Measurements from ENCODE around the gene MRTFB. TPM values are rescaled to one million over a fixed set of nuclear protein-coding genes. Genes with fewer than 3 reads are reported as not detected.

Gene MRTFB
- total and polyA plus RNA-seq, 2 of the 13 experiments (the other 11 are each of a cell fraction or from before 2014, with no cell fraction given) = 11.4 to 14.0 TPM

- peak; percentile 45; the same call in 1 of the 2 replicates for TF ChIP-seq ZNF362 (CRISPR knock-in tag; IDR thresholded peaks at IDR 0.05; ENCODE audit: borderline replicate concordance)
- 0 out of 2 replicates have a peak, but pooled peaks have one; percentile 42 for TF ChIP-seq HNF1B (CRISPR knock-in tag; IDR thresholded peaks at IDR 0.05)
- TF ChIP-seq ZMYM3 (CRISPR knock-in tag; IDR thresholded peaks at IDR 0.05) = peak; percentile 93
- peak; percentile 80 for TF ChIP-seq ERF (CRISPR knock-in tag; IDR thresholded peaks at IDR 0.05)
- TF ChIP-seq CREB1 (IDR thresholded peaks at IDR 0.05) = no peak
- peak; percentile 78 for TF ChIP-seq CREB1 (CRISPR knock-in tag; IDR thresholded peaks at IDR 0.05)
- peak; percentile 84 for TF ChIP-seq NCOA2 (CRISPR knock-in tag; IDR thresholded peaks at IDR 0.05)
- peak; percentile 82 for TF ChIP-seq IRF2 (CRISPR knock-in tag; IDR thresholded peaks at IDR 0.05)
- TF ChIP-seq ZKSCAN8 (CRISPR knock-in tag; IDR thresholded peaks at IDR 0.05; ENCODE audit: borderline replicate concordance) = peak; percentile 89; the same call in 1 of the 2 replicates
- TF ChIP-seq ZNF691 (CRISPR knock-in tag; IDR thresholded peaks at IDR 0.05; ENCODE audit: borderline replicate concordance, low read depth) = no peak
- TF ChIP-seq EHMT2 (IDR thresholded peaks at IDR 0.05; ENCODE audit: borderline replicate concordance, low read depth, low read length) = peak; percentile 88; the same call in 1 of the 2 replicates
- TF ChIP-seq KMT2A (CRISPR knock-in tag; IDR thresholded peaks at IDR 0.05) = peak; percentile 76; the same call in 1 of the 2 replicates
- TF ChIP-seq ELF1 (CRISPR knock-in tag; IDR thresholded peaks at IDR 0.05) = peak; percentile 35; the same call in 1 of the 2 replicates
- 0 out of 2 replicates have a peak, but pooled peaks have one; percentile 13 for TF ChIP-seq BRF2 (CRISPR knock-in tag; IDR thresholded peaks at IDR 0.05)
- no peak for TF ChIP-seq KLF15 (CRISPR knock-in tag; IDR thresholded peaks at IDR 0.05; ENCODE audit: borderline replicate concordance)
- no peak for TF ChIP-seq SAFB2 (CRISPR knock-in tag; IDR thresholded peaks at IDR 0.05; ENCODE audit: borderline replicate concordance, low read depth)
- TF ChIP-seq ZNF766 (CRISPR knock-in tag; IDR thresholded peaks at IDR 0.05; ENCODE audit: borderline replicate concordance) = 0 out of 2 replicates have a peak, but pooled peaks have one; percentile 26
- TF ChIP-seq ZNF792 (CRISPR knock-in tag; IDR thresholded peaks at IDR 0.05) = no peak
- TF ChIP-seq TARDBP (CRISPR knock-in tag; IDR thresholded peaks at IDR 0.05) = peak; percentile 83; the same call in 1 of the 2 replicates
- peak; percentile 75; the same call in 1 of the 2 replicates for TF ChIP-seq ARNT2 (CRISPR knock-in tag; IDR thresholded peaks at IDR 0.05; ENCODE audit: low read depth)
- TF ChIP-seq ZNF746 (CRISPR knock-in tag; IDR thresholded peaks at IDR 0.05) = no peak
- TF ChIP-seq ZNF747 (CRISPR knock-in tag; IDR thresholded peaks at IDR 0.05; ENCODE audit: borderline replicate concordance) = peak; percentile 53; the same call in 1 of the 2 replicates
- TF ChIP-seq ZNF3 (CRISPR knock-in tag; IDR thresholded peaks at IDR 0.05) = peak; percentile 77
- TF ChIP-seq ZFP36L1 (CRISPR knock-in tag; IDR thresholded peaks at IDR 0.05) = peak; percentile 86; the same call in 1 of the 2 replicates
- peak; percentile 85 for TF ChIP-seq ZNF503 (CRISPR knock-in tag; IDR thresholded peaks at IDR 0.05)
Observed at GRCh38 chr16:14088155-14088753, 17.1 kb downstream of the MRTFB start (continued).

Measured in HepG2 (cell line).